WTC11 (cell line): ENCODE data around the gene TMEM62.

Source experiments
- CREB1 ChIP-seq: sonication (generic); formaldehyde crosslinking; IDR thresholded peaks from 2 replicates; pipeline ENCODE4 v1.8.0; 2023; ENCODE audit warnings: mild to moderate bottlenecking, missing genetic modification reagents
- ESRRA ChIP-seq: sonication (generic); formaldehyde crosslinking; IDR thresholded peaks from 2 replicates; pipeline ENCODE4 v1.8.1; 2022; ENCODE audit warnings: mild to moderate bottlenecking, missing genetic modification reagents, borderline replicate concordance
- RELA ChIP-seq: sonication (generic); formaldehyde crosslinking; IDR thresholded peaks from 2 replicates; pipeline ENCODE4 v1.8.1; 2022; ENCODE audit warnings: missing genetic modification reagents, mild to moderate bottlenecking, borderline replicate concordance
- ZNF317 ChIP-seq: sonication (generic); formaldehyde crosslinking; IDR thresholded peaks from 2 replicates; pipeline ENCODE4 v1.8.1; 2023; ENCODE audit warnings: low read depth, mild to moderate bottlenecking, moderate library complexity, missing genetic modification reagents, borderline replicate concordance
- TF ChIP-seq, protein P1 (sequence below): sonication (generic); formaldehyde crosslinking; IDR thresholded peaks from 2 replicates; pipeline ENCODE4 v1.8.0; 2022; ENCODE audit warnings: mild to moderate bottlenecking, missing genetic modification reagents
- TF ChIP-seq, protein P2 (sequence below): fragments of 200-600 bp; IDR thresholded peaks from 2 replicates; pipeline ENCODE4 v1.8.0; 2022; ENCODE audit warnings: antibody characterized with exemption

DNA sequence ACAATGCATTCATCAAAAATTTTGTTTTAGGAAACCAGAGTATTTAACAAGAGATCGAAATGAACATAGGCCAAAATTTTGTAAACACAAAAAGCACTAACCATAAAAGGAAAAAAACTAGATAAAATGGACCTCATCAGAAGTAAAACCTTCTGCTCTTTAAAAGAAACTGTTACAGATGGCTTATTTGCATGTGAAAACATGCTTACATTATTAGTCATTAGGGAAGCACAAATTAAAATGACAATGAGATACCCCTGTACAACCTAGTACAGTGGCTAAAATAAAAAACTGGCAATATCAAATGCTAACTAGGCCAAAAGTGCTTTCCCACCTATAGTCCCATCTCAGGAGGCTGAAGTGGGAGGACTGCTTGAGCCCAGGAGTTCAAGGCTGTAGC is 46.8 kb upstream of the TMEM62 start:
- TF ChIP-seq CREB1: no peak
- TF ChIP-seq, protein P1, sequence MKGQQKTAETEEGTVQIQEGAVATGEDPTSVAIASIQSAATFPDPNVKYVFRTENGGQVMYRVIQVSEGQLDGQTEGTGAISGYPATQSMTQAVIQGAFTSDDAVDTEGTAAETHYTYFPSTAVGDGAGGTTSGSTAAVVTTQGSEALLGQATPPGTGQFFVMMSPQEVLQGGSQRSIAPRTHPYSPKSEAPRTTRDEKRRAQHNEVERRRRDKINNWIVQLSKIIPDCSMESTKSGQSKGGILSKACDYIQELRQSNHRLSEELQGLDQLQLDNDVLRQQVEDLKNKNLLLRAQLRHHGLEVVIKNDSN (CRISPR knock-in tag): no peak
- TF ChIP-seq, protein P2, sequence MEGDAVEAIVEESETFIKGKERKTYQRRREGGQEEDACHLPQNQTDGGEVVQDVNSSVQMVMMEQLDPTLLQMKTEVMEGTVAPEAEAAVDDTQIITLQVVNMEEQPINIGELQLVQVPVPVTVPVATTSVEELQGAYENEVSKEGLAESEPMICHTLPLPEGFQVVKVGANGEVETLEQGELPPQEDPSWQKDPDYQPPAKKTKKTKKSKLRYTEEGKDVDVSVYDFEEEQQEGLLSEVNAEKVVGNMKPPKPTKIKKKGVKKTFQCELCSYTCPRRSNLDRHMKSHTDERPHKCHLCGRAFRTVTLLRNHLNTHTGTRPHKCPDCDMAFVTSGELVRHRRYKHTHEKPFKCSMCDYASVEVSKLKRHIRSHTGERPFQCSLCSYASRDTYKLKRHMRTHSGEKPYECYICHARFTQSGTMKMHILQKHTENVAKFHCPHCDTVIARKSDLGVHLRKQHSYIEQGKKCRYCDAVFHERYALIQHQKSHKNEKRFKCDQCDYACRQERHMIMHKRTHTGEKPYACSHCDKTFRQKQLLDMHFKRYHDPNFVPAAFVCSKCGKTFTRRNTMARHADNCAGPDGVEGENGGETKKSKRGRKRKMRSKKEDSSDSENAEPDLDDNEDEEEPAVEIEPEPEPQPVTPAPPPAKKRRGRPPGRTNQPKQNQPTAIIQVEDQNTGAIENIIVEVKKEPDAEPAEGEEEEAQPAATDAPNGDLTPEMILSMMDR: no peak
- no peak for TF ChIP-seq RELA
- TF ChIP-seq ZNF317 (CRISPR knock-in tag): no peak
- TF ChIP-seq ESRRA (CRISPR knock-in tag): no peak
